OCI-M1 (cell line): ENCODE results near the gene MTA1.

Experiments used
- DNase-seq: peaks from one replicate; lab custom pipeline; 2025; lab: John Stamatoyannopoulos, UW

MTA1 gene

DNA sequence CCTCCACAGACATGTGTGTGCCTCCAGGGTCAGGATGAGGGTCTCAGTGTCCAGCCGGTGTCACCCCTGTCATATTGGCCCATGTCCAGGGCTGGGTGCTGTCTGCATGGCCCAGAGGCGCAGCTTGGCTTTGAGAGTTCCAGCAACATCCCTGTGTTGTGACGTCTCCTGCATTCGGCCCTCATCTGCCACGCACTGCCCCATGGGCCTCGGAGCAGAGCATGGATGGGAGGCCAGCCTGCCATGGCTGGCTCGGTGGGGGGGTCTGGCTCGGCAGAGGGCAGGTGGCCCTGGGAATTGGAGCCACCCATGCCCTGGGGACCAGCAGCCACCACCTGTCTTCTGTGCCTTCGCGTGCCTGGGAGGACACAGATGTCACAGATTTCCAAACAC, 32.1 kb upstream of the MTA1 start:
- no peak for DNase-seq

- no peak for DNase-seq
These were observed 31.3 kb upstream of the MTA1 start for GRCh38 chr14:105388110-105388951.

DNA sequence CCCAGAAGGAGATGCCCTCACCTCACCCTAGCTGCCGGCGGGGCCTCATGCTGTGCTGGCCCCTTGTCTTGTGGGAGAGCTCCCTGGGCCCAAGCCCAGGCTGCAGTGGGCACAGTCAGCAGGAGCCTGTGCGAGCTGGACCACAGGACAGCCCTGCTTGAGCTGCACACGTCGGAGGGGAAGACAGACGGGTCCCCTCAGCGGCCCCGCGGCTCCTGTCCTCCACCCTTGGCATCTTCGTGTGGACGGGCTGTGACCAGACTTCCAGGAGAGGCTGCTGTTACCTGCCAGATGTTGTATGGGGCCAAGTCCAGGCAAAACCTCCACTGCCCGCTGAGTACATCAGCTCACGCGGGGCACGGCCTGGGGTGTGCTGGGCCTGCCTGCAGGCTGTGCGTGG, 30.7 kb upstream of the MTA1 start:
- no peak for DNase-seq

GRCh38 chr14:105389534-105389933, 30.1 kb upstream of the MTA1 start:
- DNase-seq = no peak

DNA sequence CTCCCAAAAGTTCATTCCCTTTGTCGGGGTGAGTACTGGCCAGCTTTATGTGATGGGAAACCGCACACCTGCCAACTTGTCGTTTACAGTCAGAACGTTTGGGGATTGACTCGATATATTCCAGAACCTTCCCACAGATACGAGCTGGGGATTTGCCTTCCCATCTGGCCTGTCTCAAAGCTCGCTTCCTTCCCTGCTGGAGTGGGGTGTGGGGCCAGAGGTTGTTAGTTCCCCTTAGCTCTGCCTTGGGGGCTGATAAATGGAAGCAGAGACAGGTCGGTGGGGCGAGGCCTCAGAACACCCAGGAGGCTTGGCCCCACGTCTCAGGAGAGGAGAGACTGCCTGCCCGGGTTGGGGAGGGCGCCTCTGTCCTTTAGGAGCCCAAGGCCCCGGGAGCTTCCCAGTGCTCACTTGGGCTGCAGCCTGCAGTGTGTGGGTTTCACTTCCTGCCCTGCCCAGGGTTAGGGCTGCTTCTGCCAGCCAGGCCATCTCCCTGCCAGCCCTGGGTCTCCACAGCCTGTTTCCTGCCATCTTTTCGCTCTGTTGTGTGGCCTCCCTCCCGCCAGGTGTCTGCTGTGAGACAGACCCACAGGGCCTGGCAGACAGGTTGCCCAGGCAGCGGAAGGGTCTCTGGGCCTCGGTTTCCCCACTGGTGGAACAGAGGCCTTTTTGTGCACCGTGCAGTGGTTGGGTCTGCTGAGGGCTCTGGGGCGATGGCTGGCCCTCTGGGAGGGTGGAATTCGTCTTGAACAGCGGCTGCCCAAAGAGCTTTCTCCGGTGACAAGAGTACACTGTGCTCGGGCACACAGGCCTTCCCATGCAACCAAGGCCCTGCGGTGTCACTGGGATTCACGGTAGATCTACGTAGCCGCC, 29.4 kb upstream of the MTA1 start:
- DNase-seq = no peak

DNA sequence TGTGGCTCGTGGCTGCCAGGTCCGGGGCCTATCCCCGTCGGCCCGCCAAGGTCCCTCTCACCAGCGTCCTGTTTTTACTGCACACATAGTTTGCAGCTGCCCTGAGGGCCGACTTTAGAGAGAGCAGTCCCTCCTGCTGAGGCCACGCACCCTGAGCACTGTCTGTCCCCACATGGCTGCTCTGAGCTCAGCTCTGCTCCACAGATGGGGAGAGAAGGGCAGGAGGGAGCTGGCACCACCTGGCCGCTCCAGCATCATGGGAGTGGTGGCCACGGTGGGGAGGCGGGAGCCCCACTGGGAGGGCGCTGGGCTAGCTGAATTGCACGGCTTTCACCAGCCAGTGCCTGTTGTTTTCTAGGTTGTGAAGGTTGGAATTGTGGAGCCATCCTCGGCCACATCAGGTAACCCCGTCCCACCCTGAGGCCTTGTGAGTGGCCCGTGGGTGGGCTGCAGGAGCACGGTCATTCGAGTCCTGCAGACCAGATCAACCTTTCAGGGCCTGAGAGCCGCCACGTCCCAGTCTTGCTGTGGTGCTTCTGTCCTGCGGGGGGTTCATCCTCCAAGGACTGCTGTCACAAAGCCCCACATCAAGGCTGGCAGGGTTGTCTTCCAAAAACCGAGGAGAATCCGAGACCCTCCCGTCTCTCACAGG, 28.7 kb upstream of the MTA1 start:
- DNase-seq = no peak

DNA sequence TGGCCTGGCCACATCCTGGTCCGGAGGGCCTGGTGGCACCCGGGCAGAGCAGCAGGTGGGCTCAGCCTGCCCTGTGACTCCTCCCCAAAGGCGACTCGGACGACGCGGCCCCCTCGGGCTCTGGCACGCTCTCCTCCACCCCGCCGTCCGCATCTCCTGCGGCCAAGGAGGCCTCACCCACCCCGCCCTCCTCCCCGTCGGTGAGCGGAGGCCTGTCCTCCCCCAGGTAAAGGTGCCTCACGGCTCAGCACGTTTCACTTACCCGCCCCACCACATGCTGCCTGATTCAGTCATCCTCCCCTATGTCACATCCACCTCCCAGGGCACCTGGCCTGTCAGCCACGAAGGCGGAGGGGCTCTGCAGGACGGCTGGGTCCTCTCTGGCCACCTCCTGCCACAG, 28.1 kb upstream of the MTA1 start:
- no peak for DNase-seq

DNA sequence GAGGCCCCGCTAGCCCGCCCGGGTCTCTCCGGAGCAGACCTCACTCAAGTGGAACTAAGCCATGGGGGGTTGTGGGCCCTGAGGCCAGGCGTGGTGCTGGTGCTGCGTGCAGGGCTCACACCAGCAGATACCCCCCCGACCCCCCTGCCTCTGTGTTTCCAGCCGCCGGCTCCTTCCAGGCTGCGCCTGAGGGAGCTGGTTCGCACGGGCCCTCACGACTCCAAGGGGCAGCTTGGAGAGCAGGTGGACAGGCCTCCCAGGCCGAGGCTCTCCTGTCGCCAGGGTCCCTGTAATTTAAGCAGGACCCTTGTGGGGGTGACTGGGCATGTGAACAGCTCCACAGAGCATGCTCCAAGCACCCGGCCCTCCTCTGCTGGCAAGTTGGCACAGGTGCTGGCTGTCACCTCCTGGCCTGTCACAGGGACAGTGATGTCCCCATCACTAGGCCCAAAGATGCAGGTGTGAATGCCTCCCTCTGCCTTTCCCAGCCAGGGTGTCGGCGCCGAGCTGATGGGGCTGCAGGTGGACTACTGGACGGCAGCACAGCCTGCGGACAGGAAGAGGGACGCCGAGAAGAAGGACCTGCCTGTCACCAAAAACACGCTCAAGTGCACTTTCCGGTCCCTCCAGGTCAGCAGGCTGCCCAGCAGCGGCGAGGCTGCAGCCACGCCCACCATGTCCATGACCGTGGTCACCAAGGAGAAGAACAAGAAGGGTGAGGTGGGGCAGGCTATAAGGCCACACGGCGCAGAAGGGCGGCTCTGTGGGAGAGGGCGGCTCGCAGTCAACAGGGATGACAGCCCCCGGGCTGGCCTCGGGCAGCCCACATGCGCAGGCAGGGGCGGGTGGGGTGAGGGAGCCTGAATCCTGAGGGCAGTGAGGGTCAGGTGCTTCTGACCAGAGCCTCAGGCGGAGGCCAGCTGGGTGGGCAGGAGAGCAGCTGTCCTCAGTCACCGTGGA, 27.2 kb upstream of the MTA1 start:
- DNase-seq = no peak

- DNase-seq = no peak
These were observed 26.5 kb upstream of the MTA1 start for GRCh38 chr14:105393151-105393550.

DNA sequence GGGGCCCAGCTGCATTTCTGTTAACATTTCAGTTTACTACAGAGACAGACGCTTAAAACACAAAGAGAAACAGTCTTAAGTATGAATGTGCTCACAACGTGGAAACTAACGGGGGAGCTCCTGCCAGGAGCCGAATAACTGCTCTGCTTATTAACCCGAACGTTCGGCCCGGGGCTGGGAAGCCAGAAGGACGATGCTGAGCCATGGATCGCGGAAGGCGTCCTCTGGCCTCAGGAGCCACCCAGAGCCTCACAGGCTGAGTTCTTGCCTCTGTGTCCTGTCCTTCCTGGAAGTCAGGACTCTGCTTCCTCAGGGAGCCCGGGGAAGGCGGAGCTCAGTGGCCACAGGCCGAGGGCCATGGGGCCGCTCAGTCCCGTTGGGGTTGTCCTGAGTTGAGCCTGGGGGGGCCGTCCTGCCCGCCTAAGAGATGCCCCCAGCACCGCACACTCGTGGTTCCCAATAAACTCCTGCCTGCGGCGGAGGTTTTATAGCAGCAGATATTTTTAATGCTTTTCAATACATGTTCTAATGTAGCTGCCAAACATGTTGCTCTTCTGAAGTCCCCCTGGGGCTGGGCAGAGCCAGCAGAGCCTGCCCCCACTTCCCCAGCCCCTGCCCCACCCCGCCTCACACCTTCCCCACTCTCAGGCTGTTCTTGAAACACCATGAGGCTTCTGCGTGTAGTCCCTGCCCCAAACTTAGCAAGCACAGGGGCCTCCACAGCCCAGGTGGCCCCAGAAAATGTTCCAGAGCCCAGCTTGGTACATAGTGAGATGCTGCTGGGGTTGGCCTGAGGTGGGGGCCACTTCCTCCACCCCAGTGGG, 24.7 kb upstream of the MTA1 start:
- DNase-seq = no peak

GRCh38 chr14:105395538-105395854, 24.1 kb upstream of the MTA1 start:
- DNase-seq = no peak

GRCh38 chr14:105397350-105397931, 22.2 kb upstream of the MTA1 start:
- DNase-seq = no peak

- peak; percentile 84 for DNase-seq
These were observed 21.4 kb upstream of the MTA1 start, which contains the start of gene TEX22 for GRCh38 chr14:105398044-105398725. TSS of gene TEX22 (plus strand) at chr14:105398538. CDS start at chr14:105399341, 803 bp downstream.

DNA sequence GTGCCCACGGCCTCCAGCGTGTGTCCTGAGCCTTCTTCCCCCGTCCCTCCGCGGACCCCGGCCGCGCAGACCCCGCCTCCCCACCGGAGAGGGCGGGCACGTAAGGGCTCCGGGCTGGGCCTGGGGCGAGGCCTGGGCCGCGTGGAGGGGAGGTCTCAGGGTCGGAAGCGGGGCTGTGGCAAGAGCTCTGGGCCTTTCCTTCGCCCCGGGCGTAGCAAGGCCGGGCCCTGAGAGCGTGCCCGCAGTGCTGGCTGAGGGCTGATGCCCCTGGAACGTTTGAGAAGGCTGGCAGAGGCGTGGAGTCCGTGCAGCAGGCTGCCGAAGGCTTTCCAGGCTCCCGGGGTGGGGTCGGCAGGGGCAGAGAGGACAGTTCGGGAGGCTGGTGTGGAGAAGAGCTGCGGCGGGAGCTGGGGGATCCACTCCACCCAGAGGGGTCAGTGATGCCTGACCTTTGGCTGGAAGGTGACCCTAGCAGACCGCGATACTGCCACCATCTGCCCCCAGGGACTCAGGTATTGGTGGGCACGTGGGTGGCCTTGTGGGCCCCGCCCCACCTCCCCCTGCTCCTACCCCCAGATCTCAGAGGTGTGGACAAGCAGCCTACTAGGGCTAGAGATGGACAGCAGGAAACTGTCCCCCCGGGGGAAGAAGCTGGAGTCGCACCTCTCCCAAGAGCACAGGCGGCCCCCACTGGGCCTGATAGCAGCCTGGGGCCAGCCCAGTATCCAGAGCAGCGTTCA, 20.7 kb upstream of the MTA1 start:
- DNase-seq = peak; percentile 71

GRCh38 chr14:105399466-105399775, 20.2 kb upstream of the MTA1 start:
- DNase-seq = peak; percentile 2

DNA sequence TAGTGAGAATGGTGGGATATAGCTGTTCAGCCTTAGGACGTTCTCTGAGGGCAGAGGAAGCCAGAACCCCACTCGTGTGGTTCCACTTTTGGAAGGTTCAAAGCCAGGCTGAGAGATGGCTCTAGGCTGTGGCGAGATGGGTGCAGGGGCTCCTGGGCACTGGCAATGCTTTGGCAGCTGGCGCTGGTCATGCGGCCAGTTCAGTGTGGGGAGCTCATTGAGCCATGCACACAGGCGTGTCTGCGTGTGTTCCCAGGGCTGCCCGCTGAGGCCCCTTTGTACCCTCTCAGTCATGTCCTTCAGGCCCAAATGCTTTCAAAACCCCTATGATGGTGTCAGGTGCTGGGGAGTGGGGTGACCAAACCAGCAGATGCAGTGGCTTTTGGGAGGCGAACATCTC, 19.6 kb upstream of the MTA1 start:
- DNase-seq = no peak

DNA sequence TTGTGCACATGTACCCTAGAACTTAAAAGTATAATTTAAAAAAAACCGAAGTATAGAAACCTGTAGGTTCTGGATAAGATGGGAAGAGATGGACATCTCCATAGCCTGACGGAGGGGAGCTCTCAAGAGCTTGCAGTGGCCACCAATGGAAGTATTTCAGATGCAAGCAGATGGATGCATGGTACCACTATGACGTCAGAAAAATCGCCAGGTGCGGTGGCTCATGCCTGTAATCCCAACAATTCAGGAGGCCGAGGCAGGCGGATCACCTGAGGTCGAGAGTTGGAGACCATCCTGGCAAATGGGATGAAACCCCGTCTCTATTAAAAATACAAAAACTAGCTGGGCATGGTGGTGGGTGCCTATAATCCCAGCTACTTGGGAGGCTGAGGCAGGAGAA, 17.9 kb upstream of the MTA1 start:
- DNase-seq = no peak

- DNase-seq = no peak
These were observed 11.0 kb upstream of the MTA1 start for GRCh38 chr14:105408592-105408991.

DNA sequence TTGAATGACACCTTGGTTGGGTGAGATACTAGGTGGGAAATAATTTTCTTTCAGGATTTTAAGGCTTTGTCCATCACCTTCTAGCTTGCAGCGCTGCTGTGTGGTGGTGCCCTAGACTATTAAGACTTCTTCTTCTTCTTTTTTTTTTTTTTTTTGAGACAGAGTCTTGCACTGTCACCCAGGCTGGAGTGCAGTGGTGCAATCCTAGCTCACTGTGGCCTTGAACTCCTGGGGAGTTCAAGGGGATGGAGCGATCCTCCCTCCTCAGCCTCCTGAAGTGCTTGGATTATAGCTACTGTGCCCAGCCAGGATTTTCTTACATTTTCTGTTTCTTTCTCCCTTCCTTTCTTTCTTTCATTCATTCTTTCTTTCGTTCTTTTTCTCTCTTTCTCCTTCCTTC, 10.3 kb upstream of the MTA1 start:
- DNase-seq = no peak
